Measurements from ENCODE around the gene PEX5L. TPM values are rescaled to one million over a fixed set of nuclear protein-coding genes. Genes with fewer than 3 reads are reported as not detected.

The PEX5L gene
- total and polyA plus RNA-seq, 8 donors: 0.08 to 2.4 TPM; not detected in 6

- intact Hi-C loops (cut with DNase I; ENCODE audit: low total_unique reads): no loop called here
- WGBS, 5 donors: 63 to 78% (median 73%) methylated on average over 2 of the region's 2 CpGs
- H3K27me3 ChIP-seq: peaks cover 0 to 9% (median 0%) of the 10 kb centered on the region in 3 donors
- H3K9me3 ChIP-seq: no peaks in the 10 kb centered on the region
- H3K36me3 ChIP-seq: no peaks in the 10 kb centered on the region
- no peak for DNase-seq
- H3K4me1 ChIP-seq: no peaks in the 10 kb centered on the region
- H3K4me3 ChIP-seq: no peak overlapping the region
- TF ChIP-seq POLR2AphosphoS5 (IDR thresholded peaks at IDR 0.05): no peak
- no peak for TF ChIP-seq EP300 (IDR thresholded peaks at IDR 0.05)
- no peak for TF ChIP-seq POLR2A (IDR thresholded peaks at IDR 0.05)
- TF ChIP-seq CTCF (IDR thresholded peaks at IDR 0.05): no peak
- no peak overlapping the region for H3K27ac ChIP-seq
These were observed 63.8 kb downstream of the PEX5L start for GRCh38 chr3:179972881-179973423.

- H3K9me3 ChIP-seq: no peaks in the 10 kb centered on the region
- no peaks in the 10 kb centered on the region for H3K4me1 ChIP-seq
- DNase-seq: no peak
- H3K27ac ChIP-seq: no peak overlapping the region
- 60 to 77% (median 72%) methylated on average over 3 of the region's 3 CpGs for WGBS, 5 donors
- no peaks in the 10 kb centered on the region for H3K36me3 ChIP-seq
- TF ChIP-seq POLR2AphosphoS5 (IDR thresholded peaks at IDR 0.05) (no peak), EP300 (IDR thresholded peaks at IDR 0.05) (no peak), POLR2A (IDR thresholded peaks at IDR 0.05) (no peak), CTCF (IDR thresholded peaks at IDR 0.05) (no peak)
- H3K27me3 ChIP-seq: peaks cover 0 to 9% (median 0%) of the 10 kb centered on the region in 3 donors
- no peak overlapping the region for H3K4me3 ChIP-seq
- intact Hi-C loops (cut with DNase I; ENCODE audit: low total_unique reads): no loop called here
These were observed 65.5 kb downstream of the PEX5L start for GRCh38 chr3:179971280-179971679.

GRCh38 chr3:179970746-179971145, 66.0 kb downstream of the PEX5L start:
- peaks cover 0 to 9% (median 0%) of the 10 kb centered on the region in 3 donors for H3K27me3 ChIP-seq
- H3K27ac ChIP-seq: no peak overlapping the region
- H3K4me3 ChIP-seq: no peak overlapping the region
- H3K9me3 ChIP-seq: no peaks in the 10 kb centered on the region
- TF ChIP-seq POLR2A (IDR thresholded peaks at IDR 0.05): no peak
- no peak for TF ChIP-seq CTCF (IDR thresholded peaks at IDR 0.05)
- no peak for TF ChIP-seq POLR2AphosphoS5 (IDR thresholded peaks at IDR 0.05)
- TF ChIP-seq EP300 (IDR thresholded peaks at IDR 0.05): no peak
- H3K36me3 ChIP-seq: no peaks in the 10 kb centered on the region
- no peak for DNase-seq
- intact Hi-C loops (cut with DNase I; ENCODE audit: low total_unique reads): no loop called here
- no peaks in the 10 kb centered on the region for H3K4me1 ChIP-seq
- 79 to 90% (median 87%) methylated on average over 2 of the region's 2 CpGs for WGBS, 5 donors

- DNase-seq: no peak
- Histone ChIP-seq H3K9me3 (no peaks in the 10 kb centered on the region), H3K4me3 (no peak overlapping the region), H3K27ac (no peak overlapping the region), H3K4me1 (no peaks in the 10 kb centered on the region), H3K36me3 (no peaks in the 10 kb centered on the region), H3K27me3 (peaks cover 0 to 9% (median 0%) of the 10 kb centered on the region in 3 donors)
- TF ChIP-seq EP300 (IDR thresholded peaks at IDR 0.05): no peak
- intact Hi-C loops (cut with DNase I; ENCODE audit: low total_unique reads): no loop called here
- WGBS, 5 donors: 57 to 67% (median 59%) methylated on average over 2 of the region's 2 CpGs
These were observed 67.2 kb downstream of the PEX5L start for GRCh38 chr3:179969525-179969924.

- Histone ChIP-seq H3K36me3 (no peaks in the 10 kb centered on the region), H3K9me3 (no peaks in the 10 kb centered on the region), H3K4me1 (no peaks in the 10 kb centered on the region), H3K27ac (no peak overlapping the region), H3K4me3 (no peak overlapping the region), H3K27me3 (no peaks in the 10 kb centered on the region)
- intact Hi-C loops (cut with DNase I; ENCODE audit: low total_unique reads): no loop called here
- 42 to 74% (median 61%) methylated on average over 4 of the region's 4 CpGs for WGBS, 5 donors
- TF ChIP-seq CTCF (IDR thresholded peaks at IDR 0.05): no peak
- no peak for TF ChIP-seq POLR2AphosphoS5 (IDR thresholded peaks at IDR 0.05)
- no peak for TF ChIP-seq POLR2A (IDR thresholded peaks at IDR 0.05)
- TF ChIP-seq EP300 (IDR thresholded peaks at IDR 0.05): no peak
- DNase-seq: no peak
These were observed 69.1 kb downstream of the PEX5L start for GRCh38 chr3:179967622-179968021.

Measured in stomach (tissue), 9 donors.